SH-SY5Y (cell line): Measurements from ENCODE around the gene THG1L.

Source experiments
- GATA2 ChIP-seq: IDR thresholded peaks from 2 replicates; pipeline ENCODE4 v1.6.1; 2011; ENCODE audit warnings: mild to moderate bottlenecking, low read depth, low read length
- GATA3 ChIP-seq: IDR thresholded peaks from 2 replicates; pipeline ENCODE4 v1.6.1; 2011; ENCODE audit warnings: low read depth, mild to moderate bottlenecking, low read length, moderate library complexity

Gene THG1L

GRCh38 chr5:157721159-157721558, 10.1 kb upstream of the THG1L start:
- TF ChIP-seq GATA2 (no peak), GATA3 (no peak)

GRCh38 chr5:157729858-157730257, 1.4 kb upstream of the THG1L start:
- TF ChIP-seq GATA2 (no peak), GATA3 (no peak)

- TF ChIP-seq GATA3 (no peak), GATA2 (no peak)
Measured at GRCh38 chr5:157730900-157731271, 334 bp upstream of the THG1L start.

- TF ChIP-seq GATA3 (no peak), GATA2 (no peak)
Measured at GRCh38 chr5:157732130-157732514, 902 bp downstream of the THG1L start.

- TF ChIP-seq GATA3 = peak; percentile 67
- TF ChIP-seq GATA2 = peak; percentile 52
Measured at GRCh38 chr5:157732596-157733262, 1.5 kb downstream of the THG1L start.

GRCh38 chr5:157734436-157734835, 3.2 kb downstream of the THG1L start:
- TF ChIP-seq GATA3 (no peak), GATA2 (no peak)

DNA sequence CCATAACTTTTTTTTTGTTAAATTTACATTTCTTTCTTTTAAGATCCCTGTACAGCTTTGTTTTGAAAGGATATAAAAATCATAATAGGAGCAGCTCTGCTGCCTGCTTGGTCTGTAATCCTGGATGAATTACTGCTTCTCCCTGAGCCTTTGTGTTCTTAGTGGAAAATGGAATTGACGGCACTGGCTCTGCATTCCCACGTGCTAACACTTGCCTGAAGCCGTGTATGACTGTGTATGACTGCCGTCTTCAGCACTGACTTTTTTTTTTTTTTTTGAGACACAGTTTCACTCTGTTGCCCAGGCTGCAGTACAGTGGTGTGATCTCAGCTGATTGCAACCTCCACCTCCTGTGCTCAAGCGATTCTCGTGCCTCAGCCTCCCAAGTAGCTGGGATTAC, 4.8 kb downstream of the THG1L start:
- TF ChIP-seq GATA3 = no peak
- no peak for TF ChIP-seq GATA2

DNA sequence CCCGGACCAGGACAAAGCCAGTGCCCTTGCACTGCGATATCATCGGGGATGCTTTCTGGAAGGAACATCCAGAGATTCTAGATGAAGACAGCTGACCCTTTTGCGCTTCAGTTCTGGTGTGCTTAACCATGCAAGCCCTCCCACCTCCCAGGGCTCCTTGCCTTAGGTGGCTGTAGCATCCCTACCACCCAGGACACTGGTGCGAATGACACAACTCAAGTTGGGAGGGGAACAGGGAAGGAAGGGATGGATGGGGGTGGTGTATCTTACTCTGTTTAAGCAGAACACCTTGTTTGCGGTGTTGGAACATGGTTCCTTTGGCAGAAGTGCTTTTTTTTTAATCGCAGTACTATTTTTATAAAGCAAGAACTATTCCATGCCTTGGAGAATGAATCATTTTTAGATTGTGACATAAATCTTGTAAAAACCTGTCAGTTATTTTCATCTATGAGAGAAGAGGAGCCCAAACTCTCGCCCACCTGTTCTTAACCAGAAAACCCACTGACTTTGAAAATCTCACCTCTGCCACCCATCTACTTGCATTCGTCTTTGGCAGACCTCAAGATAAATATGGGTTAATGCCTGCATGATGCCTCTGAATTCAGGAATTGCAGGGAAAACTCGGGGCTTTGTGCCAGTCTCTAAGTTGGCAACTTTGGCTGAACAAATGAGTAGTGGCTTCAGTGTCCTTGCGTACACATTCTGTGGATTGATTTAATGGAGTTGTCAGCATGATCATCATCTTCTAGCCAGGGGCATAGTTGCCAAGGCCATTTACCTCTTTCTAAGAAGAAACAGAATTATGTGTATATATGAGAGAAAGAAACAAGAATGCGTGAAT, 8.4 kb downstream of the THG1L start:
- TF ChIP-seq GATA3 (no peak), GATA2 (no peak)

- TF ChIP-seq GATA2 (no peak), GATA3 (no peak)
Measured at GRCh38 chr5:157740229-157740610, 9.0 kb downstream of the THG1L start.

- TF ChIP-seq GATA2 (no peak), GATA3 (no peak)
Measured at GRCh38 chr5:157741131-157741530, 9.9 kb downstream of the THG1L start.

GRCh38 chr5:157743163-157744050, 12.2 kb downstream of the THG1L start, which contains the start of gene LSM11:
LSM11 (plus strand) TSS chr5:157743712; CDS start chr5:157743751, 39 bp downstream.
- TF ChIP-seq GATA2 = no peak
- no peak for TF ChIP-seq GATA3

GRCh38 chr5:157744051-157745011, 13.1 kb downstream of the THG1L start:
- TF ChIP-seq GATA3 = no peak
- TF ChIP-seq GATA2 = no peak

DNA sequence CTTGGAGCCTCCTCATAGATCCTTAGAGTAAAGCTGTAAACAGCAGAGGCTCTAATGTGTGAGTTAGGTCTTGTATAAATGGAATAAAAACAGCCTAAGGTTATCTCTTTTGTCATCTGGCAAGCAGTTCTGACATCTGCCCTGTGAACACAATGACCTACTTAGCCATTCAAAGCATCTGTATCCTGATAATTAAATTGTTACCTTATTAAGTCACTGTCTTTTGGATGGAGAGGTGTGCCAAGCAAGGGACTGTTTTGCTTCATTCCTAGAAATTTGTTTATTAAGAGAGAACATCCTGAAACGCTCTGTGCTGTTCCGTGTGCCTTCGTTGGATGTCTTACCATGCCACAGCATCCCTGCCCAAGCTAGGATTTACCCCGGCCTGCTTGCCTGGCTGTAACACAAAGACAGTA, 13.8 kb downstream of the THG1L start:
- peak; percentile 61; the same call in 1 of the 2 replicates for TF ChIP-seq GATA3
- peak; percentile 60; the same call in 1 of the 2 replicates for TF ChIP-seq GATA2
